Measurements from ENCODE around the gene SPO11.

SPO11 gene, protein sequence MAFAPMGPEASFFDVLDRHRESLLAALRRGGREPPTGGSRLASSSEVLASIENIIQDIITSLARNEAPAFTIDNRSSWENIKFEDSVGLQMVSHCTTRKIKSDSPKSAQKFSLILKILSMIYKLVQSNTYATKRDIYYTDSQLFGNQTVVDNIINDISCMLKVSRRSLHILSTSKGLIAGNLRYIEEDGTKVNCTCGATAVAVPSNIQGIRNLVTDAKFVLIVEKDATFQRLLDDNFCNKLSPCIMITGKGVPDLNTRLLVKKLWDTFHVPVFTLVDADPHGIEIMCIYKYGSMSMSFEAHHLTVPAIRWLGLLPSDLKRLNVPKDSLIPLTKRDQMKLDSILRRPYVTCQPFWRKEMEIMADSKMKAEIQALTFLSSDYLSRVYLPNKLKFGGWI

DNA sequence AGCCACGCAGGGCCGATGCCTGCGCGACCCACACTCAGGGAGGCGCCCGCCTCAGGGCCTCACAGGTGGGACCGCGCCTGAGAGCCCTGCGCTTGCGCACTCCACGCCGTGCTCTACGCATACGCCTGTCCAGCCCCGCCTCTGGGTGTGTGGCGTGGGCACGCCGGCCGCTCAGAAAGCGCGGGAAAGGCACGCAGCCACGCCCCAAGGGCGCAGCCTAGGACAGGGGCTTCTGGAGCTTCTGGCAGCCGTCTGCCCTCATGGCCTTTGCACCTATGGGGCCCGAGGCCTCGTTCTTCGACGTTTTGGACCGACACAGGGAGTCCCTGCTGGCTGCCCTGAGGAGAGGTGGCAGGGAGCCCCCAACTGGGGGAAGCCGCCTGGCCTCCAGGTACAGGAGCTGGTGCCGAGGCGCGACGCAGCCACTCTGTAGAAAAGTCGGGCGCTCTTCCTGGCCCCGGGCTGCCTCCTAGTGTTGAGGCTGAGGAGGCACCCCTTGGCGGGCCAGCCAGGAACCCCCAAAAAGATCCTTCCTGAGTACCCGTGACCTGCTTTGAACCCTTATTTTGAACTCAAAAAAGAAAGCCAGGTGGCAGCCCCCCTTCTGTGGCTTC is at the start of gene SPO11:
SPO11 (plus strand) TSS at position 196 of the 614 bp plus-strand sequence; CDS start at position 261, 65 bp downstream.
- DNase-seq: no peak

DNA sequence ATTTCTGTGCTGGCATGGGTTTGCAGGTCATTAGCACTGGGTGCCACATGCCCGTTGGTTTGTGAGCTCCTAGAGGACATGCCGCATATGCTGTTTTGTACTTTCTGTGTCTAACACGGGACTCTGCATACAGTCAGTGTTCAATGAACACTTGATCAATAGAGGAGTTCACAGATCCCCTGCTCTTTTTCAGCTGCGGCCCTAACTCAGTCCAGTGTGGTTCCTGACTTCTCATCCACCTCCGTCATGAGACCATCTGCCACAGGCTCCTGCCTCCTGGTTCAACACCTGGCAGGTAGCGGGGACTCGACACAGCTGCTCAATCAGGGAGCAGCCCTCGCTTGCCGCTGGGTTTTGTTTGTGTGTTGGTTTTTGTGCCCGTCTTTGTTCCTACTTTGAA is 49.4 kb upstream of the SPO11 start:
- DNase-seq: no peak

DNA sequence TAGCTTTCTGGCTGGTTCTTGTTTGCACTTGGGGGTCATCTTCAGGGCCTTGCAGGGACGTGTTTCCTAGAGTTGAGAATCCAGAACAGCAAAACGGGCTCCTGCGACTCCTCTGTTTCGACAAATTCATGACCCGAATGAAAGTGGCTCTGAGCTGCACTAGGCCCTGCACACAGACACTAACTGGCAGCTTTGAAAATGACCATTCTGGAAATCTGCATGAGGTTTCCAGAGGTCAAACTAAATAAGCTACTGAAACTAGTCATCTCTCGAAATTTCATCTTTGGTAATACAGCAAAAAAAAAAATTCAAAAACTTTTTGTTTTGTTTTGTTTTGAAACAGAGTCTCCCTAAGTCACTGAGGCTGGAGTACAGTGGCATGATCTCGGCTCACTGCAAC is 47.7 kb upstream of the SPO11 start:
- DNase-seq: no peak

DNA sequence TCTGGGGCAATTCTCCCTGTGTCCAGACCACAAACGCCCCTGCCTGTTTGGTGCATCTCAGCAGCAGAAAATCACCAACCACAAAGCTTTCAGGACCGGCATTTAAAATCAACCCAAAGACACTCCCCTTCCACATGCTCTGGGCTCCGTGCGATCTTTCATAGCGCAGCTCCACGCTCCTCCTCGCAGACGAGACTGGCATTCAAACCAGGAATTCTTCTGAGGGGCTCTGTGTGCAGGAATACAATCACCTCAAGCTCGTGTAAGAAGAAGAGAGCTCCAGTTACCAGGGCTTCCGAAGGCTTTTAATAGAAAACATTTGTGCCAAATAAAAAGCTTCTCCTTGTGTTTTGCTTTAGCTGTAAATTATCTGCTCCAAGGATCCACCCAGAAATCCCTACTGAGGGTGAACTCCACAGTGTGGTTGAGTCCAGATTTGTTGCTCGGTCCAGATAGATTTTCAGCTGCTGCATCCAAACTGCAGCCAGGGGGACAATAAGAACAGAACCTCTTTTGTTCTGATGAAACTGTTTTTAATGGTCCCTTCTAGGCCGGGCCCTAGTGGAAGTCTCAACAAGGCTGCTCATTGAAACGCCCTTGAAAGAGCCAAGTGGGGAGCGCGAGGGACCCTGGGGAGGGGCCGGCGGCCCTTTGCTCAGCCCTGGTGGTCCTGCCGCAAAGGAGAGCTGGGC is 46.8 kb upstream of the SPO11 start:
- DNase-seq: no peak

DNA sequence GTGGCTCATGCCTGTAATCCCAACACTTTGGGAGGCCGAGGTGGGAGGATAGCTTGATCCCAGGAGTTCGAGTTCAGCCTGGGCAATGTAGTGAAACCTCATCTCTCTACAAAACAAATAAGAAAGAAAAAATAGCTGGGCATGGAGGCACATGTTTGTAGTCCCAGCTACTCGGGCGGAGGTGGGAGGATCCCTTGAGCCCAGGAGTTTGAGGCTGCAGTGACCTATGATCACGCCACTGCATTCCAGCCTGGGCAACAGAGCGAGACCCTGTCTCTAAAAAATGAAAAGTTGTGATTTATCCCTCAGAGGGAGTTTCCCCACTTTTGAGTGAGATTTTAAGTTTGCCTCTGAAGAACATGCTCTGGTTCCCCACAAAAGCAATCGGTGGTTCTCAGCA is 45.7 kb upstream of the SPO11 start:
- no peak for DNase-seq

DNA sequence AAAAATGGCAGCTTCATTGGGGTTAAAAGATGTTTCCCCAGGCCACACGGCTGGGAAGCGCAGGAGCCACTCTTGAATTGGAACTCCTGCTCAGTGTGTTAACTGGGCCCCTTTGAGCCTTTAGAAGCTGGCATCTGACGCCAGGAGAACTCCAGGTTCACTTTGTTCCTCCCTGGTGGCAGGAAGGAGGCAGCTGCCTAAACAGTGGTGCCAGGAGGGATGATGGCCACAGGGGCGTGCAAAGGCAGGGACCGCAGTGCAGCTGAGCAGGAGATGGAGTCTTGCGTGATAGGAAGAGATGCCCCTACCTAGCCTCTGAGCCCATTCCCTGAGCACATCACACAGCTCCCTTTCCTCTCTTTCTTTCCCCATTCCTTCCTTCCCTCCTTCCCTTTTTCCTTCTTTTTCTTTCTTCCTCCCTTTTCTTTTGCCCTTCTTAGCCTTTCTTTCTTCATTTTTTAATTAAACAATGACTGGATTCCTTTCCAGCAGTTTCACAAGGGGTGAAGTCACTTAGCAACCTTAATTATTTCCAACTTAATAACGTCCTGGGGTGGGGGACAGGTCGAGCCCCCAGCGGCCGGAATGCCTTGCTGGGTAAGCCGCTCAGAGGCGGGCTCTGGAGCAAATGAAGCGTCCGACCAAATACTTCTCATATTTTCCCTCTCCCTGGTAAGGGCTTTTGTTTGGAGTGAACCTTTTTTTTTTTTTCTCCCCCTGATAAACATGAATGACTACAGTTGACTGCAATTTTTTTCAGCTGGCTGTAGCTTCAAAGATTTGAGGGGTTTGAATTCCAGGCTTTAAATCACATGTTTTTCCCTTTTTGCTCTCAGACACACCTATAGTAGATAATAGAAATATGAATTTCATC is 42.4 kb upstream of the SPO11 start:
- DNase-seq: no peak

DNA sequence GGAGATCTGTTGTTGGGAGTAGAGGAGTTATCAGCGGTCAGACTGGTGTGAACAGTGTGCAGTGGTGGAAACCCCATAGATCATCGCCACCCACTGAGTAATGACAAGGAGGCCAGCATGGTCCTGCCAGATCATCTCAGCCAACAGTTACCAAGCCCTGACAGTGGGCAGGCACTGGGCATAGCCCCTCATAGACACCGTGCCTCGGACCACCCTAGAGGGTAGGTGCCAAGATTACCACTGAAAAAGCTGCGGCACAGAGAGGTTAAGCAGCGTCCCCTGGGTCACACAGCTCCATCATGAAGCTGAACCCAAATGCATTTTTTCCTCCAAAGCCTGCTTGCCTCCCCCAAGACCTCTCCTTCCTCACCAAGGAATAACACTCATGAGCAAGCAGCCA is 41.7 kb upstream of the SPO11 start:
- no peak for DNase-seq

DNA sequence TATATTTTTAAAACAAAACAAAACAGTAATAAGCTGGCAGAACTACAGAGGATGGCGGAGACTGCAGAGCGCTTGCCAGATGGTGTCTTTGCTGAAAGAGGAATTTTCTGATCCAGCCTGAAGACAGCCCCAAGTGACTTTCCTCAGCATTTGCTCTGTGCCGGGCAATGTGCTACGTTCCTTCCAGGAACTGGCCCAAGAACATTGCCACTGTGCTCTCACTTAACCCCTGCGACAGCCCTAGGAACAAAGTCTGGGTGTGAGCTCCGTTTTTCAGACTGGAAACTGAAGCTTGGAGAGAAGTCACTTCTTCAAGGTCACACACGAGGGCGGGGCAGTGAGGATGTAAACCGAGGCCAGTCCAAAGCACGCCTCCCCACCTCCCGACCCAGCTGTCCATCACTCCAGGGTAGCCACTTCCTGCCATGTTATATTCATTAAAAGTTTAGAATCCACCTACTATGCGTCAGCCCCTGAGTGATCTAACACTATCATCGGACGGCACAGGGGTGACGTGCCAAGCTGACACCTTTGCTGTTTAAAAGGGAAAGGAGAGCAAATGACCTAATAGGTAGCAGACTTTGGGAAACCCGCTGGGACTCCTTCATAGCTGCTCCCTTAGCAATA is 40.8 kb upstream of the SPO11 start:
- DNase-seq: no peak

DNA sequence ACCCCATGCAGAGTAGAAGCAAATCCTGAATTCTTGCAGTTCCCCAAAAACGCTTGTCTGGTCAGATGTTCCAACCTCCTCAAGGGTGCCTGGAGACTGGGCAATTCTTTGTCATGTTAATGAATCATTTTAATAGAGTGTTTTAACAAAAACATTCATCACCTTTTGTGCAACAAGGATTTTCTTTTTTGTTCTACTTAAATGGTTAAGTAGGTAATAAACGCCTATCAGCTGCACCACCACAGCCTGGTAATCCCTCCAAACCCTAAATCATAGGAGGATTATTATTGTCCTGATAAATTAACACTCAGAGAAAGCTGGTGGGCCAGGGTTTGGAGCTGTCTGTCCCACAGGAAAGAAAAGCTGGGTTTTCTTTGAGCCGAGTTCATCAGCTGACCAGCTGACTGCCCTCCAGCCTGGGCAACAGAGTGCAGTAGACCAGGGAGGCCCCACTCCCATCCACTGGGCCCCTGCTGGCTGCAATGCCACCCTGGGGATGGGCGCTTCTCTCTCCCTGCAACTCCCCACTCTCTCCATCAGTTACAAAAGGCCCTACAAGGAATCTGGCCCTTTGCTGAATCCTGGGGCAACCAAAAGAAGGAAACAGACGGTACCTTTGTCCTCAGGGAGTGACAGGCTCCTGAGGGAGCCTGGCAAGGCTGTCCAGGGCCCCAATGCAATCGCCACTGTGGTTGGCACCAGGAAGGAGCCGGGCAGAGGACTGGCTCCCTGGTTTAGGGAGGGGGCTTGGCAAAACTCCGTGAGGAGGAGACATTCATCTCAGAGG is 40.0 kb upstream of the SPO11 start:
- no peak for DNase-seq

DNA sequence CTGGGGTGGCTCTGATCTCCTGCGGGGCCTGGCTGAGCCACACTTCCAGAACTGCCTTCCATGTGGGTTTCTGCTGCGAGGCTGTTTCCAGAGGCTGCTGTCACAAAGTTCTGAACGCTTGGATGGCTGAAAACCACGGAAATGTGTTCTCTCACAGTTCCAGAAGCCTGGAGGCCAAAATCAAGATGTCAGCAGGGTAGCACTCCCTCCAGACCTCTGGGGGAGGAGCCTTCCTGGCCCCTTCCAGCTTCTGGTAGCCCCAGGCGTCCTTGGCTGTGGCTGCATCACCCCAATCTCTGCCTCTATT is 39.5 kb upstream of the SPO11 start:
- DNase-seq: no peak

DNA sequence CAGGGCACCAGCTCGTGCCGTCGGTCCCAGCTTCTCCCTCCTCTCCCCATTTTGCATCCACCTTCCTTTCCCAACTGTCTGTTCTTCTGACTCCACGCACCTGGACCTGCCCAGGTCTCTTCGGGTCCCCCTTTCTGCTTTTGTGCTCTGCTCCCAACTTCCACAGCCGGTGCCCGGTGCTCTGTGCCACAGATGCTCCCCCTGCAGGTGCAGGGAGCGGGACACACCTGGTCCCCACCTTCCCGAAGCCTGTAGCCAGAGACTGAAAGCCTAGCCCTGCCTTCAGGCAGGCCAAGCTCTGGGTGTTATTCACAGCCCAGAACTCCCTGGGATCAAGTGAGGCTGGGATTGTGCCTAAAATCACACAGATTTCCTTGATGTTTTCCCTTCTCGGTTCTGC is 38.6 kb upstream of the SPO11 start:
- DNase-seq: no peak

DNA sequence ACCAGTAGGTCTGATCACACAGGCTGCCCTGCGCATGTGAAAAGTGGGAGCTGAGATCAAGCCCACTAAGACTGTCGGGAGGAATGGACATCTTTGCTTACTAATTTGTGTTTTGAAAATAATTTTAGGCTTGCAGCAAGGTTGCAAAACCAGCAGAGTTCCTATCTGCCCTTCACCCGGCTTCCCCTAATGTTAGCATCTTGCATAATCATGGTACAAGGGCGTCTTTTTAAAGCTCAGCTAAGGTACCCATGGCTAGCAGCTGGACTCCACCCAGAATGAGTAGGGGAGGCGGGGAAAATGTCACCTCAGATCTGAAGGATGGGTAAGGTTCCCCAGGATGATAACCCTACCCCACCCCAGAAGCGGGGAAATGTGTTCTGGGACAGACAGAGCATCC is 37.9 kb upstream of the SPO11 start:
- no peak for DNase-seq

DNA sequence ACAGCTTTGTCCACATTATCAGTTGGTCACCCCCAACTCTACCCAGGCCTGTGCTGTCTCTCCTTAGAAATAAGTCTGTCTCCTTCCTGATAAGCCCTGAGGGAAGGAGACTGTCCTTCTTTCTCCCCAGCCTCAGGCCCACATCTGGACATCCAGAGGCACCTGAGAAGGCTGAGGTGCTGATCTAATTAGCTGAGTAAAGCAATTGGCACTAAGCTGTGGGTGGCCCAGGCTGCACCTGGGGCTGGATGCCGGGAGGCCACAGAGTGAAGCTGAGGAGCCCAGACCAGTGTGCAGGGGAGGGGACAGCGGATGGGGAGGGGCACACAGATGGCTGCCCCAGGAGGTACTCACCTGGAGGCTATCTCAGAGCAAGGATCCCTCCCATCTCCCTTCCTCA is 37.0 kb upstream of the SPO11 start:
- no peak for DNase-seq

DNA sequence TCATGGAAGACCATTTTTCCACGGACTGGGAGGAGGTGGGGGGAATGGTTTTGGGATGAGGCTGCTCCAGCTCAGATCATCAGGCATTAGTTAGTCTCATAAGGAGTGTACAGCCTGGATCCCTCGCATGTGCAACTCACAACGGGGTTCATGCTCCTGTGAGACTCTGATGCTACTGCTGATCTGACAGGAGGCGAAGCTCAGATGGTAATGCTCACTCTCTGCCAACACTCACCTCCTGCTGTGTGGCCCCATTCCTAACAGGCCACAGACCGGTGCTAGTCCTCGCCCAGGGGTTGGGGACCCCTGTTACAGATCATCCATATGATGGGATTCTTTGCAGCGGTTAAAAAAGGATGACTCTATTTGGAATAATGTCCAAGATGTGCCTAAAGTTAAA is 35.6 kb upstream of the SPO11 start:
- no peak for DNase-seq

DNA sequence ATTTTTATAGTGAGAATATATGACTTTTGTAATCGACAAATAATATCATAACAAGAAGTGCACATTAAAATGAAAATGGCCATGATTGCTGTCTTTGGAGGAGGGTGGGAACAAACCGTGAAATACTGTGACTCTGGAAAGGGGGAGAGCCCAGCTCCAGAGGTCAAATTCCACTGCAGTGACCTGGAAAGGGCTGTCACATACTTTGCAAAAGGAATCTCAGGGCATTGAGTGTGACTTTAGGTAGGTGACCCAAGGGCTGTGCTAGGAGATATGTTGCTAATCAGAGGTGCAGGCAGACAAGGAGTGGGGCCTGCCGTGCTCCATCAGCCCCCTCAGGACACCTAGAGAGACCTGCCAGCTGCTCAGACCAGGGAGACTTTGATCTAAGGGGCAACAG is 35.1 kb upstream of the SPO11 start:
- no peak for DNase-seq

DNA sequence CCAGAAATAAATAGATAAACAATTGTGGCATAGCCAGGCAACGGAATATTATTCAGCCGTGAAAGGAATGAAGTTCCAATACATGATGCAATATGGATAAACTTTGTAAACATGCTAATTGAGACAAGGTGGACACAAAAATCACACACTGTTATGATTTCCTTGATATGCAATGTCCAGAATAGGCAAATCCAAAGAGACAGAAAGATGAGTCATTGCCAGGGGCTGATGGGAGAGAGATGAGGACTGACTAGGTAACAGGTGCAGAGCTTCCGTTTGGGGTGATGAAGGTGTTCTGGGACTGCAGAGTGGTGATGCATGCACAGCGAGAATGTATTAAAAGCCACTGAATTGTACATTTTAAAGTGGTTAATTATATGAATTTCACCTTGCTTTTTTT is 31.1 kb upstream of the SPO11 start:
- no peak for DNase-seq

DNA sequence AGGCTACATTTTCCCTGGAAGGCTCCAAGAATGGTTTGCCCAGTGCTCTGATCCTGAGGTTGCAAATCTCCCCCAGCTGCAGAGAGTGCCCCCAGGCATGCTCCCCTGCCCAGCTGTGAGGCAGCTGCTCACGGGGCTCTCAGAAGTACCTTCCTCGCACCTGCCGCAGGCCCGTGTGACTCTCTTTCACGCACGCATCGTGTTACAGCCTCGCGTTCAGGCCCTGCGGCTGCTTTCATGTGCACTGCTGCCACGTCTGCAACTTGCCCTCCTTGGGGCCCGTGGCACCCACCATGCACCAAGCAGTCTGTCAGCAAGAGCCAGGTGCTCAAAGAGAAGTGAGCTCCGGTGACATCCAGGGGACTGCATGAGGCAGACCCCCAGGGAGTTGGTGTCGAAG is 28.6 kb upstream of the SPO11 start:
- no peak for DNase-seq

DNA sequence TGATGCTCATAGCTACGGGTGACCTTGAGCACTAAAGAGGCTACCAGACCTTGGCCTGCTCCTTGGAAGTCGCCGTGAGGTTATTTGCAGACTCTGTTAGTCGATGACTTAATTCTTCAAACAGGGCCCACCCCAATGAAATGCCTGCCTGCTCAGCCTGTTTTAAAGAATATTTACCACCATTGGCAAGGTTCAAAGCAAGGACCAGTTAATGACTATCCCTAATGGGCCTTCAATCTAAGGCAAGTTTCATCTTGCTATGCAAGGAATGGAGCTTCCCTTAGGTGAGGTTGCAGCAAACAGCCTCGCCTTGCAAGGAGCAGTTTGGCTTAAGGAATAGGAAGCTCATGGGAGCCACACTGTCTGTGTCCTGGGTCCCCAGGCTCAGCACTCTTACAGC is 22.9 kb upstream of the SPO11 start:
- no peak for DNase-seq

DNA sequence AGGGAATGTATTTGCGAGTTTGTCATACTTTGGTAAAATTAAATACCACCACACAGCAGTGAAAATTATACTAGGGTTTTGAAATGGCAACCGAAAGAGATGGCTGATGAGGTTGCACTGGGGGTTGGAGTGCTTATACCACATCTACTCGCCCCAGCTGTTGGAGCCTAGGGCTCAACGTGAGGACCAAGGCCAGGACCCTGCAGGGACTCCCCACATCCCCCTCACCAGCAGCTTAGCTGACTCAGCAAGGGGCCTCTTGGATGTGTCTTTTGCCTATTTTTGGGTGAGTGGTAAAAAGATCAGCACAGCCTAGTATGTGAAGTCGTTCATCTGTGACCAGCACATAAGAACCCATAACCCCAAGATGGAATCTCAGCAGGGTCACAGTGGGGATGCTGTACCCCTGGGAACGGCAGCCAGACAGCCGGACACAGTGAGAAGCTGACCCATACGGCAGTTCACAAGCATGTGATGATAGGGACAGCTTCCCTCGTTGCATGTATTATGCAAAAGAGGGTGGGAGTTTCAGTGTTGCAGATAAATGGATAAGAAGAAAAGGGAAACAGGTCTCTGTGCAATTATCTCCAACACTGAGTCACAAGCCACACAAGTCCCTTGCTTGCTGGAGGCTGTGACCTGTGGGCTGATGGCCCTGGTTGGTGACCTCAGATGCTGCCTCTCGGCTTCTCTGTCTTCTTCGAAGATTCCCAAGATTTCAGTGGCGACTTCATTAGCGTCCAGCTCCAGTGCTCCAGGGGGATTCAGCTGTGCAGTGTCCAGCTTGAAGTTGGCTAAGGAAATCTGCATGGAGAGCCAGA is 20.9 kb upstream of the SPO11 start:
- DNase-seq: no peak

DNA sequence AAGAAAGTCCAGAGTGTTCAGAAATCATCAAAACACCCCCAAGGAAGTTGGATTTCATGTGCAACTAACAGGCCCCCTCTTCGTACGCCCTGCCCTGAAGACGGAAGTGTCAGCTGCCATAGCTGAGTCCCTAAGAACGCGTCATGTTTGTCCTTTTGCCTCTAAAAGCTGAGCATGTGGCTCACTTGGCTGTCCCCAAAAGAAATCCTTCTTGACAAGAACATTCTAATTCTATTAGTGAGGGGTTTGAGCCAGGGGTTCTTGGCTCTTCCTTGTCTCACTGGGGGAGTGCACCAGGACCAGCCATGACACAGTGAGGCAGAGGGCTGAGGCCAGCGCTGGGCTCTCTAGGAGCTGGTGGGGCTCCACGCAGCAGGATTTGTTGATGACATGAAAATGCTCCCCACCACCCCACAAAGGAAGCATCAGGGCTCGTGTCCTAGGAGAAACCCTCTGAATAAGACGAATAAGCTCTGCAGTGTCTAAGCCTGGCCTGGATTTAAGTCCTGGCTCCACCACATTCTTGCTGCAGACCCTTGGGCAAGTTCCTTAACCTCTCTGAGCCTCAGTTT is 20.0 kb upstream of the SPO11 start:
- DNase-seq: no peak
